Stimulated activated CD8-positive, alpha-beta memory T cell treated with anti-CD3 and anti-CD28 coated beads, Interleukin-7, amount 100 ng/mL, for 48 hours (primary cell): ENCODE measurements around the gene TSPO.
"Not testable (repeated sequence)": the region's sequence is repeated elsewhere in the genome, so short reads cannot be mapped to it uniquely, and the experiment has no call there.

Experiments used
- DNase-seq, 2 donors: peaks; one replicate each; pipeline ENCODE4 v3.0.0-alpha.2; 2020; ENCODE audit warnings: low read depth in 1 of 2; ENCODE audit errors: extremely low read depth in 1 of 2

Gene TSPO

DNA sequence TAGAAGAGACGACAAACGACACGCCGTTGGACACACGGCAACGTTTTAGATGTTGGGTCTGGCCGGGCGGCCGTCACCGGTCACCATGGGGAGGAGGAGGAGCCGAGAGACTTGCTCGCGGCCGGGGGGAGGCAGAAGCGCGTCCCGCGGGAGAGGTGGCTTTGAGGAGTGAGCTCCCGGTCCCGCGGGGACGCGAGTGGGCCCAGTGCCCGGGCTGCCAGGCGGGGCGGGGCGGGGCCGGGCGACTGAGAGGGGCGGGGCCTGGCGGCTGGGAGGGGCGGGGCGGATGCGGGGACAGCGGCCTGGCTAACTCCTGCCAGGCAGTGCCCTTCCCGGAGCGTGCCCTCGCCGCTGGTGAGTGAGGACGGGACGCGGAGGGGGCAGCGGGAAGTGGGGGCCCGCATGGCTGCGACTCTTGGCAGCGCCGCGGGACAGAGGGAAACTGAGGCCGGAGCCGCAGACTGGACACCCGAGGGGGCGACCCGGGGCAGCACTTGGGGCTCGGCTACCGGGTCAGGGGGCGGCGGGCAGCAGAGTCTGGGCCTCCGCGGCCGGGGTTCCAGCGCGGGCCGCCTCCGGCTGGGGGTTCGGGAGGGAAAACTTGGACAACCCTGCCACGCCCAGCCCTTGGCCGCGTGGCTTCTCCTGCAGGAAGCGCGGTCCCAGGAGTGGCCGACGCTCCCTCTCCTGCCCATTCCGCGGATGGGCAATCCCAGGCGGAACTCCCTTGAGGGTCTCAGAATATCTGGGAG is at the start of gene TSPO:
Gene TSPO, plus strand, starts transcription at position 309 of the 752 bp plus-strand sequence. CDS start 7,680 bp downstream, outside the sequence.
- DNase-seq: peak in 1 of 2 donors; percentile 28

DNA sequence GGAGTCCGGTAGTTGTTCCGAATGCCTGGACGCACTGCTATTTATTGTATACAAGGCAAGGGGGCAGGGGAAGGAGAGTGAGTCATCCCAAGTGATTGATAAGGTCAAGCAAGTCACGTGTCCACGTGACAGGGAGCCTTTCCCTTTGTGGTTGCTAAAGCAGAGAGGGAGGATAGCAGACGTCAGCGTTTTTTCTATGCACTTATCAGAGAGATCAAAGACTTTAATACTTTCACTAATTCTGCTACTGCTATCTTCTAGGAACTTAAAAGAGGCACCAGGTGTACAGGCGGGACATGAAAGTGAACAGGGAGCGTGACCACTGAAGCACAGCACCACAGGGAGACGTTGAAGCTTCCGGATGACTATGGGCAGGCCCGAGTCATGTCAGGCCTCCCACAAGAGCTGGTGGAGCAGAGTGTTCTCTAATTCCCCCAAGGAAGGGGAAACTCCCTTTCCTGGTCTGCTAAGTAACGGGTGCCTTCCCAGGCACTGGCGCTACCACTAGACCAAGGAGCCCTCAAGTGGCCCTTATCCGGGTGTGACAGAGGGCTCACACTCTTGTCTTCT is 47.2 kb upstream of the TSPO start:
- not testable (repeated sequence) for DNase-seq

DNA sequence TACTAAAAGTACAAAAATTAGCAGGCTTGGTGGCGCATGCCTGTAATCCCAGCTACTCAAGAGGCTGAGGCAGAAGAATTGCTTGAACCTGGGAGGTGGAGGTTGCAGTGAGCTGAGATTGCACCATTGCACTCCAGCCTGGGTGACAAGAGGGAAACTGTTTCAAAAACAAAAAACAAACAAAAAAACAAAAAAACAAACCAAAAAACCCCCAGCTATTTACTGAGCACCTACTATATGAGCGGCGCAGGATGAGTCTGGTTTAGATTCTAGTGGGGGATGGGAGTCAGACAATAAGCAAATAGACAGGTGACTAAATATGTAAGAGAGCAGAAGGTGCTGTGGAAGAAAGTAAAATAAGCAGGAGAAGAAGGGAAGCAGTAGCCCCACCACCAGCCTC is 46.4 kb upstream of the TSPO start:
- not testable (repeated sequence) for DNase-seq

DNA sequence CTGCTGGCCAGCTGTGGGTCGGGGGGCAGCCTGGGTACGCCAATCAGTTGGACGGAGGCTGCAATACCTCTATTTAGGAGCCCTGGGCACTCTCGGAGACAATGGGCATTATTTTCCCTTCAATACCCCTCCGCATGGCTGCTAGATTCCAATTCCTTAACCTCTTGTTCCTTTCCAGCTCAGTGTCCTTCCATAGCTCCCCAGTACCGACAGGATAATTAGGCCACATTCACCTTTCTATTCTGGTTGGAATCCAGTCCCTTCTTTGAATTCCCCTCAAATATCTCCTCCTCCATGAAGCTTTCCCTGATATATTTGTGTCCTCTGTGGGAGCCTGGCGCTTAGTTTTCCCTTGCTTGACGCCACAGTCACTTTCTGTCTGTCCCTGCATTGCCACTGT is 45.1 kb upstream of the TSPO start:
- no peak for DNase-seq

DNA sequence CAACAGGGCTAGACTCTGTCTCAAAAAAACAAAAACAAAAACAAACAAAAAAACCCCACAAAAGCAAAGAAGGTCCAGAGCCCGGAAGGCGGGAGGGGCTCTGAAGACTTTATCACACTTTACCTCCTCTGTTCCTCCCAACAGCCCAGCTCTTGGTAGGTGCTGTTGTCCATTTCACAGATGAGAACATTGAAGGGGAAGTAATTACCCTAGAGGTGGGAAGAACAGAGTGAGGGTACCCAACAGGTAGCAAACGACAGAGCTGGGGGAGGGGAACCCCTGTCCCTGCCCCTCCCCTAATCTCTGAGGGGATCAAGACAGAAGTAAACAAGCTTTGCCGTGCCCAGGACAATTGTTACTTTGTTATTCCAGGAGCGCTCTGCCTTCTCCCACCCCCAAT is 41.8 kb upstream of the TSPO start:
- no peak for DNase-seq

DNA sequence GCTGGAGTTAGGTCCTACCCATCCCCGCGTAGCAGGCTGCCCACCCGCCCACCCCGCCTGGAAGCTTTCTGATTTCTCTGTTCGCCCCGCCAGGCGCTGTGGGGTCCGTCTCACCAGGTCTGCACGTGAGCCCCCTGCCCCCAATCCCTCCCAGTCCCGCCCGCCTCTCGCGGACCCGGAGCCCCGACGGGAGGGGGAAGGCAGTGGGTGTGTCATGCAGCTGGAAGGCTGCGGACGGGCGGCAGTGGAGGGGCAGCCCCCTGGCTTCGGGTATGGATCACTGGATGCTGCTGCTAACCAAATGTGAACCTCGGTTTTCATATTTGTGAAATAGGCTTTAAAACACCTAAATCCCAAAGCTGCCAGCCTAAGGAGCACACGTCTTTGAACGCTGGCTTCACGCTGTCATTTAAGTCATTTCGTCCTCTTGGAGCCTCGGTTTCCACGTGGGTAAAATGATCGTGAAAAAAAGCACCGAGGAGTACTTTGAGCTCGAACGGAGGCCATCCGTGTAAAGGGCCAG is 41.4 kb upstream of the TSPO start:
- DNase-seq: no peak

DNA sequence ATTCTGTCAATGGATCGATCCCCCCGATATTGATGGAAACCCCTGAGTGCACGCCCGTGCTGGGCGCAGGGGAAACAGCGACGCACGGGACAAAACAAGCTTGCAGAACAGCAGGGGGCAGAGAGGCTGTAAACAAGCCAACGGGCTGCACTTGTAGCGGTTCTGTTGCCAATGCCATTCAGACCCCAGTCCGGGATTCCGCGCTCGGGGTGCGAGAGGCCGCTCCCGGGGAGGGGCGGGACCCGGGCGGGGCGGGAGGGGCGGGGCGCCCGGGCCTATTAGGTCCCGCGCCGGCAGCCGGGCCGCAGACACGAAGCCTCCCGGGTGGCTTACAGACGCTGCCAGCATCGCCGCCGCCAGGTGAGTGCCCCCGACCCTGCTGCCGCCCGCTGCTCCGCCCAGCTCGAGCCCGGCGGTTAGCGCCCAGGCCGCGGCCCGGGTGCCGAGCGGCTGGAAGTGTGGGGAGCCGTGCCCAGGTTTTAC is 40.9 kb upstream of the TSPO start, which contains the start of gene BIK:
Gene BIK, plus strand, starts transcription at position 307 of the 483 bp plus-strand sequence. CDS start 13,273 bp downstream, outside the sequence.
- no peak for DNase-seq

DNA sequence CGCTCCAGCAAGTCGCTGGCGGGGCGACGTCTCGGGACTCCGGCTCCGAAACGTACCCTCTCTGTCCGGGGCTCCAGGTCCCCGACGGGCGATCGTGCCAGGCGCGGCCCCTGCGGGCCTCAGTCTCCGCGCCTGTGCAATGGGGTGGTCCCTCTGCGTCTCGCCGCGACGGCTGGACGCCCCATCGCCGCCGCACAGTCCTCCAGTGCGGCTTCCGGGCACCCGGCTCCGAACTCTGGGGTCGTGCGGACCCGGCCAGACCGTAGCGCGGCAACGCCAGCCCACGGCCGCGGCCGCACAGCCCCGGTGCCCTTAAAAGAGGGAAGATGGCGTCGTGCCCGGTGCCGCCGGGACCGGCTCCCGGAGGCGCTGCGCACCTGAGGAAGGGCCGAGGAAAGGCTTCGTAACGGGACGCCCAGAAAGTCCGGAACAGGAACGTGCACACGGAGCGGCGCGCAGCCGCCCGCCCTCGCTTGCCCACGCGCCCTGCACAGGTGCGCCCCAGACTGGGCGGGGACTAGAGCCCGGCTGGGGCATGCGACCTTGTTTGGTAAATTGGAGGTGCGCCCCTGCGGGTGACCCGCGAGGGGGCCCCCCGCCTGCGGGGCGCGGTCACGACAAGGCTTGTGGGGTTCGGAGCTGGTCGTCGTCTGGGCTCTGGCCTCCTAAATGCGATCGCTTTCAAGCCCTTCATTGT is 40.3 kb upstream of the TSPO start:
- no peak for DNase-seq

DNA sequence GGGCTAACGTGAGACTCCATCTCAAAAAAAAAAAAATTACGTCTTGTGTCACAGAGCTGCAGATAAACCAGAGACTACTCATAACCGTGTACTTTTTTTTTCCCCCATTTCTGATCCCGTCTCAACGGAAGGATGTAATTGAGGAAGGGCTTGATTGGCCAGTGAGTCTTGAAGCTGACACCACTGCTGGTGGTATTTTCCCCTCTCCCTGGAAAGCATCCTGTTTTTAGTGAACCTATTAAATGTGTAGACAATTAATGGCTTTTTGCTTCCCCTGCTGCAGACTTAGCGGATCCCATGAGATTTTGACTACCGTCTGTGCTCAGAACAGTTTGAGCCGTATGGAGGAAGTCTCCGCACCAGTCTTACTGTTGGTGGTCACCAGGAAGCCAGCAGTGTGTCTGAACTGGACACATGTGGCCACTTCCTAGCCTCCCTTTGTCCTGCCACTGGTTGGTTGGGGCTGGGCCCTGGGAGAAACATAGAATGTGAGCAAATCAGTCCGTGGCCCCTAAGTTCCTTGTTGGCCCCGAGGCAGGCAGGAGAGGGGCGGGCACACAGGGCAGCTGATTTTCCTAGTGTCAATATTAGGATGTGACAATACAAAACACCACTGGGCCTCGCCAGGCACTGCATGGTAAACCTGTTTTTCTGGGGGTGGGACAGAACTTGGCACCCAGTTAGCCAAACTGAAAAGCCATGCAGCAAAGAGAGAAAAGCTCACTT is 37.7 kb upstream of the TSPO start:
- no peak for DNase-seq

DNA sequence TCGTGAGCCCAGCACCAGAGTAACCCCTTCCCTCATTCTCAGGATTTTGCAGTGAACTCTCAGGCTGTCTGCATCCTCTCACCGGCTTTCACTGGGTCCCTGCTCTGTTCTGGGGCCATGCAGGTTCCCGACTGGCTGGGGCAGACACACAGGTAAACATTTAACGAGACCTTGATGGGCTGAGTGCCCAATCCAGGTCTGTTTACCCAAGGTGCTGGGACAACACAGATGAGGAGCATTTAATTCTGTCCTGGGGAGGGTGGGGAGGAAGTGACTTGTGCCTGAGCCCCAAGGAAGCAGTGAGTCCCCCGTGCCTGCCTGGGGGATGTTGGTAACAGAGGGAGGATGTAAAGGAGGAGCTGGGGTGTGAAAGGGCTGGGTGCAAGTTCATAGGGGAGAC is 36.4 kb upstream of the TSPO start:
- no peak for DNase-seq

DNA sequence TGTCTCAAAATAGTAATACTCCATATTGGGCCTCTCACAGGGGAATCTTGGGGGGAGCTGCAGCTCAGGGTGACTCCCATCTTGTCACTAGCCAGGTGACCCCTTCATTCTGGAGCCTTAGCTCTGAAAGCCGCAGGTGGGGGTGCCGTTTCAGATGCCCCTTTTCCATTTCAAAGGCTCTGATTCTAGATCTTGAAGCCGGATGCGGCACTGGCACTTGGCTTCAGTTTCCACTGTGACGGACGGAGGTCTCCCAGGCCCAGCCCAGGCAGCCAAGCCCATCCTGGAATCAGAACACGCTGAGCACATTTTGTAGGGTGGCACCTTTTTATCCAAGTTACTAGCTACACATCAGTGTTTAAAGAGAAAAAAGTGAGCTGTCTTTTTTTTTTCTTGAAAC is 34.4 kb upstream of the TSPO start:
- no peak for DNase-seq

DNA sequence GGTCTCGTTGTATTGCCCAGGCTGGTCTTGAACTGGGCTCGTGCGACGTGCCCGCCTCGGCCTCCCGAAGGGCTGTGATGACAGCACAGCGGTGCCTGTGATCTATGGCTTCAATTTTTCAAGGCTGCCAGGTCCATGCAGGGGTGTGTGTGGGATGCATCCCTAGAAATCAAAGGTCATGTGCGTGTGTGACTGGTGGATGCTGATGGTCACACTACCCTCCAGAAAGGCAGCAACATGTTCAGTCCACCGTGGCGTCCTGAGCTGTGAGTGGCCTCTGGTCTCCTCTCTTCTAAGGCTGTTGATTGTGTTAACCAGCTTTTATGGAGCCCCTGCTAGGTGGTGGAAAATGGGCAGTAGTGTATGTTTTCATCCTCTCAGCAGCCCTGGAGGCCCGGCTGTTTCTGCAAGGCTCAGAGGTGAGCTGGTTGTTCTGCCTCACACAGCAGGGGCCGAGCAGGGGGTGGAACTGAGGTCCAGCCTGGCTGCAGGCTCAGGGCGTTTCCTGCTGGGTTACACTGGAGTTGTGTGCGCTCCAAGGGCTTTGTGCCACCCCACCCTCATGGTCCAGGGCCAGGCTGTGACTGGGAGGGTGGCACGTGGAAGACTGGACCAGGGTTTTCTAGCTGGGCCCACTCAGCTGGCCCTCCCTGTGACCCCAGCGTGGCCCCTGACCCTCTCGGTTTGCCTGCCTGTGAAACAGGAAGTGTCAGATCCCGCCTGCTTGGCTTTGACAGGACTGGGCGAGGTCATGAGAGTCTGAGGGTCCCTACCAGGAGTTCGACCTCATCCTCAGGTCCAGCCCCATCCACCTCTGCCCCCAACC is 33.1 kb upstream of the TSPO start:
- no peak for DNase-seq

DNA sequence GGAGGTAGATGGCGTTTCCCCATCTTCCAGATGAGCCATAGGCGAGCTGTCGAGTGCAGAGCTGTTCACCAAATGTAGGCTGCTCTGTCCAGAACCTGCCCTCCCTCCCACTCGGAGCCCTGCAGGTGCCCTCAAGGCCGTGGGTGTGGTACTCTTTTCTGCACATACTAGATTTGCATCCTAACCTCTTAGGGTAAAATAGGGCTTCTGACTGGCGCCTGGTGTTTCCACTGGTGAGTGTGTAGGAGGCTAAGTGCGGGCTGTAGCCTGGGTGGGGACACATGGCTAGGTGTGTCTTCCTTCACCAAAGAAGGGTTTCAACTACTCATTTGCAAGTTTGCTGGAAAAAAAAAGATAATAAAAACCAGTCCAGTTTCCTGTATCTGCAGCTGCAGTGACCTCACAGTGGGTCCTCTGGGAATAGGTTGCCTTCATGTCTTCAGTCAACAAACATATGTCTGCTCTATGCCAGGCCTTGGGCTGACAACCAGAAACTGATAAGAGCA is 32.4 kb upstream of the TSPO start:
- DNase-seq: no peak

DNA sequence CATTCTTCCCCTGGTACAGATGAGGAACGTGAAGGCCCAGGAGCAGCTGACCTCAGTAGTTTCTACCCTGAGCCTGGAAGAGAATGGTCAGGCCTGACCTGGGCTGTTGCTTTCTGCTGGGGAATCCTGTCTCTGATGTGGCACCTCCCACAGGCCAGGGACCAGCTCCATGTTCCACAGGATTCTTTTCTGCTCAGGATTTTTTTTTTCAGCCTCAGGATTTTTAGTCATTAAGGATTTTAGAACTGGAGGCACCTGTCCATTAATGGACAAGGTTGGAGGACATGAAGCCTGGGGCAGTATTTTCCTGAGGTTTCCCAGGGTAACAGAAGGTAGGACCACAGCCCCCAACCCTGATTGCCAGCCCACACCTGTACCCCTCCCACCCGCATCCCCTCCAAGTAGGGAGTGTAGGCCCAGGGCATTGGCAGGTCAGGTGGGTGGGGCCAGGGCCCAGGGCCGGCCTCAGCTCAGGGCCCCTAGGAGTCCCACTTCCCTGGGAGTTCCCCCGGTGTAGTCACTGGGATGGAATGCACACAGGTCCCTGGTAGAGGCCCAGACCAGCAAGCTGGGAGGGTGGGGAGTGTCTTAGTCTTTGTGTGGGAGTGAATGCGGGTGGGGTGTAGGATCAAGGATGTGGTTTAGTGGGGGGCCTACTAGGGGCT is 24.7 kb upstream of the TSPO start:
- DNase-seq: no peak

DNA sequence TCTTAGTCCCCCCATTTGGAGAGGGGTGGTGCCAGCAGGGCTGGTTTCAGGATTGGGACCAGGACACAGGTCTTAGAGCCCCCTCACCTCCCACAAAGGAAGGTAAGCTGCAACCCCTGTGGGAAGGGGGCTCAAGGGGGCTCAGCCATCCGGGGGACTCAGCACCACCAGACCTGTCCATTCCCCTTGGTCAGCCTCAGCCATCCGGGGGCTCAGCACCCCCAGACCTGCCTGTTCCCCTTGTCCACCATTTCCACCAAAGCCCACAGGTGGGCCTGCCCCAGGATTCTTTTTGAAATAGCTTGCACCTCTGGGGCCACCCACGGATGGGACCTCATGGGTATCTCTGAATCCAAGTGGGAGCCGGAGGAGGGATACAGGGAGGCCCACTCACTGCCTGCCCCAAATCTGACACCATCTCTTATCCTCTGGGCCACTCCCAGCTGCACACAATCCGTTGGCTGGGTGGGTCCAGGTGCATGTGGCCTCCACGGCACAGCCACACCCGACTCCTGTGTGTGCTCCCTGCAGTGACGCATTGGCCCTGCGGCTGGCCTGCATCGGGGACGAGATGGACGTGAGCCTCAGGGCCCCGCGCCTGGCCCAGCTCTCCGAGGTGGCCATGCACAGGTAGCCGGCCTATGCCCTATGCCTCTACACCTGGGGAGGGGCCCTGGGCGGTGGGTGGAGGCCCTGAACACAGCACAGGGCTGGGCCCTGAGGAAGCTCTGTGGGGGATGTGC is 24.0 kb upstream of the TSPO start:
- DNase-seq: no peak

DNA sequence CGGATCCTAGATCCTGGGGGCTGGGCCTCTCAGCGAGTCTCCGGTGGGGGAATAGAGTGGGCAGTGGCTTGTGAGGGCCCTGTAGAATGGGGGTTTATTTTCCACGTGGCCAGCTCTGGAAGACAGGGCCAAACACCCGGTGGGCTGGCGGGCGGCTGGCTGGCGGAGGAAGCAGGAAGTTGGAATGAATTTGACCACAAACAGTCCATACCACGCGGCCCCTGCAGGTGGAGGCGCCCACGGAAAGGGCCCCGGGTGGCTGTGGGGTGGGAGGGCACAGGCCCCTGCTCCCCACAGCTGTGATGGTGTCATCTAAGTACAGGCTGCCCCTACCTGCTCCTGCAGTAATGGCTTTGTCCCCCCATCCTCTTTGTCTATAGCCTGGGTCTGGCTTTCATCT is 23.2 kb upstream of the TSPO start:
- DNase-seq: no peak

DNA sequence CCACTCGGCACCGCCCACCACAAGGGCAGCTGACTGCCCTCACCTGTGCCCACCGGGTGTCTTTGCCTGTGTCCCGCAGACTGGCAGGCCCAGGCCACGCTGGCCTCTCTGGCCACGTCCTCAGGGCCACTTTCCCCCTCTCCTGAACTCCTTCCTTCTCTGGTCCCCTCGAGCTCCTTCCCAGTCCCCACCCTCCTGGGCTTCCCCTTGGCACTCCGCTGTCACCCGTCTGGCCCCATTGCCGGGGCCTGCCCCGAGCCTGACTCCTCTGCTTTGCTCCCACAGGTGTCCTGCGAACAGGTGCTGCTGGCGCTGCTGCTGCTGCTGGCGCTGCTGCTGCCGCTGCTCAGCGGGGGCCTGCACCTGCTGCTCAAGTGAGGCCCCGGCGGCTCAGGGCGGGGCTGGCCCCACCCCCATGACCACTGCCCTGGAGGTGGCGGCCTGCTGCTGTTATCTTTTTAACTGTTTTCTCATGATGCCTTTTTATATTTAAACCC is 22.4 kb upstream of the TSPO start:
- DNase-seq: no peak
